ENCODE measurements around the gene FAM171A1.

GRCh38 chr10:15374566-15374965 is 3.5 kb upstream of the FAM171A1 start:
- TF ChIP-seq CTCF (optimal IDR thresholded peaks at IDR 0.05 in 1 of 3, IDR thresholded peaks at IDR 0.05 in 1 of 3, conservative IDR thresholded peaks at IDR 0.05 in 1 of 3; ENCODE audit: extremely low read depth in 1 of 3, insufficient read depth in 2 of 3, low read length in 3 of 3), result no peak
- TF ChIP-seq EZH2 (IDR thresholded peaks at IDR 0.05; ENCODE audit: low read length), result no peak
